ENCODE data around the gene LDLR.

DNA sequence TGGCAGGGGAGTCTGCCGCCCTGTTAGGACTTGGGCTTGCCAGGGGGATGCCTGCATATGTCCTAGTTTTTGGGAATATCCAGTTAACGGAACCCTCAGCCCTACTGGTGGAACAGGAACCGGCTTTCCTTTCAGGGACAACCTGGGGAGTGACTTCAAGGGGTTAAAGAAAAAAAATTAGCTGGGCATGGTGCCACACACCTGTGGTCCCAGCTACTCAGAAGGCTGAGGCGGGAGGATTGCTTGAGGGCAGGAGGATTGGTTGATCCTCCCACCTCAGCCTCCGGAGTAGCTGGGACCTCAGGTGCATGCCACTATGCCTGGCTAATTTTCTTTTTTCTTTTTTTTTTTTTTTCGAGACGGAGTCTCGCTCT, 22.5 kb downstream of the LDLR start:
- TF ChIP-seq, protein P1, sequence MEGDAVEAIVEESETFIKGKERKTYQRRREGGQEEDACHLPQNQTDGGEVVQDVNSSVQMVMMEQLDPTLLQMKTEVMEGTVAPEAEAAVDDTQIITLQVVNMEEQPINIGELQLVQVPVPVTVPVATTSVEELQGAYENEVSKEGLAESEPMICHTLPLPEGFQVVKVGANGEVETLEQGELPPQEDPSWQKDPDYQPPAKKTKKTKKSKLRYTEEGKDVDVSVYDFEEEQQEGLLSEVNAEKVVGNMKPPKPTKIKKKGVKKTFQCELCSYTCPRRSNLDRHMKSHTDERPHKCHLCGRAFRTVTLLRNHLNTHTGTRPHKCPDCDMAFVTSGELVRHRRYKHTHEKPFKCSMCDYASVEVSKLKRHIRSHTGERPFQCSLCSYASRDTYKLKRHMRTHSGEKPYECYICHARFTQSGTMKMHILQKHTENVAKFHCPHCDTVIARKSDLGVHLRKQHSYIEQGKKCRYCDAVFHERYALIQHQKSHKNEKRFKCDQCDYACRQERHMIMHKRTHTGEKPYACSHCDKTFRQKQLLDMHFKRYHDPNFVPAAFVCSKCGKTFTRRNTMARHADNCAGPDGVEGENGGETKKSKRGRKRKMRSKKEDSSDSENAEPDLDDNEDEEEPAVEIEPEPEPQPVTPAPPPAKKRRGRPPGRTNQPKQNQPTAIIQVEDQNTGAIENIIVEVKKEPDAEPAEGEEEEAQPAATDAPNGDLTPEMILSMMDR (conservative IDR thresholded peaks at IDR 0.05; ENCODE audit: low read depth, low read length): no peak
- TF ChIP-seq CHD1 (IDR thresholded peaks at IDR 0.05; ENCODE audit: low read depth, low read length) (no peak), RAD21 (IDR thresholded peaks at IDR 0.05; ENCODE audit: low read length) (no peak), MAZ (IDR thresholded peaks at IDR 0.05; ENCODE audit: borderline replicate concordance, low read depth, low read length) (no peak), POLR2A (IDR thresholded peaks at IDR 0.05; ENCODE audit: low read depth, low read length) (no peak)
